ENCODE results near the gene HEXD. TPM values are rescaled to one million over a fixed set of nuclear protein-coding genes. Genes with fewer than 3 reads are reported as not detected.

HEXD gene
- total RNA-seq, 1 experiment from 2014 or later = 21.7 TPM

DNA sequence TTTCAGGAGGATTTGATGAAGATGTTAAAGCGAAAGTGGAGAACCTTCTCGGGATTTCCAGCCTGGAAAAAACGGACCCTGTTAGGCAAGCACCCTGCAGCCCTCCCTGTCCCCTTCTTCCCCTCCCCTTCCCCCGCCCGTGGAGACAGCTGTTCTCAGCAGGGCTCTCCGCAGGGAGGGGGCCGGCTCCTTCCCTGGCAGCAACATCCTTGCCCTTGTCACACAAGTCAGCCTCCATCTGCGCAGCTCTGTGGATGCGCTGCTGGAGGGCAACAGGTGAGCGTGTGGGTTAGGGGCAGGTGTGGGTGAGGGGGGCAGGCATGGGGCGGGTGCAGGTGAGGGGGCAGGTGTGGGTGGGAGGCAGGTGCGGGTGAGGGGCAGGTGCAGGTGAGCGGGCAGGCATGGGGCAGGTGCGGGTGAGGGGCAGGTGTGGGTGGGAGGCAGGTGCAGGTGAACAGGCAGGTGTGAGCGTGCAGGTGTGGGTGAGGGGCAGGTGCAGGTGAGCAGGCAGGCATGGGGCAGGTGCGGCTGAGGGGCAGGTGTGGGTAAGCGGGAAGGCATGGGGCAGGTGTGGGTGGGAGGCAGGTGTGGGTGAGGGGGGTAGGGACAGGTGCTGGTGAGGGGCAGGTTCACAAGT, 23.0 kb downstream of the HEXD start:
- Histone ChIP-seq H3K36me3 (ENCODE audit: insufficient read depth, low read length) (peaks cover 8% of the 10 kb centered on the region), H3K79me2 (ENCODE audit: low read length) (no peaks in the 10 kb centered on the region)

DNA sequence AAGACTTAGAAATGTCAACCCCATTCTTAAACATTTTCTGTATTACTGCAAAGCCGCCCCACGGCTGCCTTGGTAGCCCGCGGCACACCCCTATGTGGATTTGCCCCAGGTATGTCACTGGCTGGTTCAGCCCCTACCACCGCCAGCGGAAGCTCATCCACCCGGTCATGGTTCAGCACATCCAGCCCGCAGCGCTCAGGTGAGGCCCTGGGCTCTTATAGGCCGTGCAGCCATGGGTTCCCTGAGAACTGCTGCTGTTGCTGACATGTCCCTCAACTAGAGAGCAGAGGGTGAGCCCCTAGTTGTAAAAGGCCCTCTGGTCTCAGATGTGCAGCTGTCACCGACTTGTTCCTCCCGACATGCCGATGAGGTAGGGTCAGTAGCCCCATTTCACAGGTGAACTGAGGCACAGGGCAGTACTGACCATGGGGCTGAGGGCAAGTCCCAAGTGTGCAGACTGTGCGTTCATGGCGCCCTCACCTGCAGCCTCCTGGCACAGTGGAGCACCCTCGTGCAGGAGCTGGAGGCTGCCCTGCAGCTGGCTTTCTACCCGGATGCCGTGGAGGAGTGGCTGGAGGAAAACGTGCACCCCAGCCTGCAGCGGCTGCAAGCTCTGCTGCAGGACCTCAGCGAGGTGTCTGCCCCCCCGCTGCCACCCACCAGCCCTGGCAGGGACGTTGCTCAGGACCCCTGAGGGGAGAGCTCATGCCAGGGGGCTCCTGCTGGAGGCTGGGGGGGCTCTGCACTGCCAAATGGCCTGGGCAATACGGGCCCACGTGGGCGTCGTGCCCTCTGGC, 23.7 kb downstream of the HEXD start:
- Histone ChIP-seq H3K27ac (ENCODE audit: low read length) (no peak overlapping the region), H3K4me2 (ENCODE audit: low read depth, low read length, poor library complexity, severe bottlenecking) (no peak overlapping the region)

More for the DNA sequence above, 23.0 kb downstream of the HEXD start:
- DNase-seq = peak; percentile 47
- H3K9ac ChIP-seq (ENCODE audit: low read length) = no peak overlapping the region
- peaks cover 6% of the 10 kb centered on the region for H3K4me1 ChIP-seq (ENCODE audit: low read length)
- H2AFZ ChIP-seq (ENCODE audit: low read length) = no peak overlapping the region
- no peaks in the 10 kb centered on the region for H3K9me3 ChIP-seq (ENCODE audit: low read length)
- no peaks in the 10 kb centered on the region for H3K27me3 ChIP-seq (ENCODE audit: low read length)
- peak overlapping the region; percentile 61 for H3K27ac ChIP-seq (ENCODE audit: low read length)
- H3K9me2 ChIP-seq (replicated peaks; ENCODE audit: insufficient read depth, low read length) = no peaks in the 10 kb centered on the region
- peaks cover 11% of the 10 kb centered on the region for H4K20me1 ChIP-seq (ENCODE audit: insufficient read depth, low read depth, low read length)
- H3K4me2 ChIP-seq (ENCODE audit: low read depth, low read length, poor library complexity, severe bottlenecking) = no peak overlapping the region
- H3K4me3 ChIP-seq (ENCODE audit: low read length) = no peak overlapping the region

DNA sequence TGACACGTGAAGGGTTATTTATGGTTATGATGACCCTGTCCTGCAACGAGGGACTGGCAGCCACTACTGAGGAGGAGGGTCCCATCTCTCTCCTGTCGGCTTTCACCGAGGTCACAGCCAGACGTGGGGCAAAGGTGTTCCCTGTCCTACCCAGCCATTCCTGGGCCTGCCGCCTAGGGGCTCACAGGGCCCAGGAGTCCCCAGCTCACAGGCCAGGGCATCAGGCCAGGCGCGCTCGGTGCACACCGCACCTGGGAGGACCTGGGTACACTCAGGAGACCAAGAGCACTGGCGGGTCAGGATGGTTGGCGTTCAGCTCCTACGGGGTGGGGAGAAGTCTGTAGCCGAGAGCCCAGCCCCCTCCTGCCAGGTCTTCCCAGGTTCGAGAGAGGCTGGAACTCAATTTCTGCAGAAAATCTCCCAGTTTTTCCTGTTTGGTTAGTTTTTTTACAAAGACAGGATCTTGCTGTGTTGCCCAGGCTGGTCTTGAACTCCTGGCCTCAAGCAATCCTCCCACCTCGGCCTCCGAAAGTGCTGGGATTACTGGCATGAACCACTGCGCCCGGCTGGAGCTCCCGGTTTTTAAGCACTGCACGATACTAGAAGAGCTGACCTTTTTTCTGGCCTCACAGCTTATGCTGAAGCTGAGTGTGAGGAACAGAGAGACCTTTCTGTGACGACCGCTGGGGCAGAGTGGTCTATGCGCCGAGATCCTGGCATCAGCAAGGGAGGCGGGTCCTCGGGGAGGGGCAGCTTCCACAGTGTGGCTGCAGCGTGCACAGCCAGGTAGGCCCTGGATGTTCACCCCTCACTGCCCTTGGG, 24.7 kb downstream of the HEXD start:
- Histone ChIP-seq H3K27ac (ENCODE audit: low read length) (no peak overlapping the region), H3K36me3 (ENCODE audit: insufficient read depth, low read length) (peaks cover 11% of the 10 kb centered on the region), H3K27me3 (ENCODE audit: low read length) (no peaks in the 10 kb centered on the region), H2AFZ (ENCODE audit: low read length) (no peak overlapping the region), H3K9me3 (ENCODE audit: low read length) (no peaks in the 10 kb centered on the region), H3K4me1 (ENCODE audit: low read length) (peaks cover 9% of the 10 kb centered on the region), H3K9me2 (replicated peaks; ENCODE audit: insufficient read depth, low read length) (no peaks in the 10 kb centered on the region), H3K79me2 (ENCODE audit: low read length) (peaks cover 5% of the 10 kb centered on the region), H3K9ac (ENCODE audit: low read length) (no peak overlapping the region), H3K4me3 (ENCODE audit: low read length) (no peak overlapping the region), H4K20me1 (ENCODE audit: insufficient read depth, low read depth, low read length) (peaks cover 14% of the 10 kb centered on the region), H3K4me2 (ENCODE audit: low read depth, low read length, poor library complexity, severe bottlenecking) (no peak overlapping the region)
- DNase-seq = no peak

More for the DNA sequence above, 23.7 kb downstream of the HEXD start:
- Histone ChIP-seq H4K20me1 (ENCODE audit: insufficient read depth, low read depth, low read length) (peaks cover 11% of the 10 kb centered on the region), H3K9me3 (ENCODE audit: low read length) (no peaks in the 10 kb centered on the region), H3K4me1 (ENCODE audit: low read length) (peaks cover 6% of the 10 kb centered on the region), H3K27me3 (ENCODE audit: low read length) (no peaks in the 10 kb centered on the region), H3K9ac (ENCODE audit: low read length) (no peak overlapping the region), H3K79me2 (ENCODE audit: low read length) (no peaks in the 10 kb centered on the region), H3K4me3 (ENCODE audit: low read length) (no peak overlapping the region), H2AFZ (ENCODE audit: low read length) (no peak overlapping the region), H3K36me3 (ENCODE audit: insufficient read depth, low read length) (peaks cover 8% of the 10 kb centered on the region), H3K9me2 (replicated peaks; ENCODE audit: insufficient read depth, low read length) (no peaks in the 10 kb centered on the region)
- peak; percentile 55 for DNase-seq

DNA sequence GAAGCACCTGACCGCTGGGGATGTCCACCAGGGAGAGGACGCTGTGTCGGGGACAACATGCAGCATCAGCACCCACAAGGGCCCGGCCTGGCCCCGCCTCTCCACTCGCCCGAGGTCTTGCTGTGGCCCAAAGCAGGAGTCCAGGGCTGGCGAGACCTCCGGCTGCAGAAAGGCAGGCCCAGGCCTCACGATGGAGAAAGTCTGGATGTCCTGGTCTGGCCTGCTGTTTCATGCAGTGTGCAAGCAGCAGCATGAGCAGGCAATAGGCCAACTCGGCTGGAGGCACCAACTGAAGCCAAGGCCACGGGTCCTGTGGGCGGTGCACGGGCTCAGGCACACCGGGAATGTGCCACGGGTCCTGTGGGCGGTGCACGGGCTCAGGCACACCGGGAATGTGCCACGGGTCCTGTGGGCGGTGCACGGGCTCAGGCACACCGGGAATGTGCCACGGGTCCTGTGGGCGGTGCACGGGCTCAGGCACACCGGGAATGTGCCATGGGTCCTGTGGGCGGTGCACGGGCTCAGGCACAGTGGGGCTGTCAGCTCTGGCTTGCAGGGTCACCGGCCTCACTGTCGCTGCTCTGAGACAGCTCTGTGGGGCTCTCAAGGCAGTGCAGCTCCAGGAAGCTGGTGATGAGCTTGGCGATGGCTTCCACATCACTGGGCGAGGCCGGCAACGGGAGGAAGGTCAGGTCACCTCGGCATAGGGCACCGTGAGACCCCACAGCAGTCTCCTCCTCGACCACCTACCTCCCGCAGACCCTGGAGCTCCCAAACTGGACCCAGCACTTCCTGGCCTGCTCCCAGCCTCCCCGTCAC, 25.5 kb downstream of the HEXD start:
- H3K4me1 ChIP-seq (ENCODE audit: low read length) = peaks cover 11% of the 10 kb centered on the region
- no peak overlapping the region for H2AFZ ChIP-seq (ENCODE audit: low read length)
- H3K9me3 ChIP-seq (ENCODE audit: low read length) = no peaks in the 10 kb centered on the region
- peaks cover 18% of the 10 kb centered on the region for H4K20me1 ChIP-seq (ENCODE audit: insufficient read depth, low read depth, low read length)
- H3K27me3 ChIP-seq (ENCODE audit: low read length) = no peaks in the 10 kb centered on the region
- peaks cover 9% of the 10 kb centered on the region for H3K79me2 ChIP-seq (ENCODE audit: low read length)
- DNase-seq = no peak
- no peak overlapping the region for H3K27ac ChIP-seq (ENCODE audit: low read length)
- H3K4me3 ChIP-seq (ENCODE audit: low read length) = no peak overlapping the region
- H3K9ac ChIP-seq (ENCODE audit: low read length) = no peak overlapping the region
- H3K9me2 ChIP-seq (replicated peaks; ENCODE audit: insufficient read depth, low read length) = no peaks in the 10 kb centered on the region
- H3K4me2 ChIP-seq (ENCODE audit: low read depth, low read length, poor library complexity, severe bottlenecking) = no peak overlapping the region
- peaks cover 14% of the 10 kb centered on the region for H3K36me3 ChIP-seq (ENCODE audit: insufficient read depth, low read length)

DNA sequence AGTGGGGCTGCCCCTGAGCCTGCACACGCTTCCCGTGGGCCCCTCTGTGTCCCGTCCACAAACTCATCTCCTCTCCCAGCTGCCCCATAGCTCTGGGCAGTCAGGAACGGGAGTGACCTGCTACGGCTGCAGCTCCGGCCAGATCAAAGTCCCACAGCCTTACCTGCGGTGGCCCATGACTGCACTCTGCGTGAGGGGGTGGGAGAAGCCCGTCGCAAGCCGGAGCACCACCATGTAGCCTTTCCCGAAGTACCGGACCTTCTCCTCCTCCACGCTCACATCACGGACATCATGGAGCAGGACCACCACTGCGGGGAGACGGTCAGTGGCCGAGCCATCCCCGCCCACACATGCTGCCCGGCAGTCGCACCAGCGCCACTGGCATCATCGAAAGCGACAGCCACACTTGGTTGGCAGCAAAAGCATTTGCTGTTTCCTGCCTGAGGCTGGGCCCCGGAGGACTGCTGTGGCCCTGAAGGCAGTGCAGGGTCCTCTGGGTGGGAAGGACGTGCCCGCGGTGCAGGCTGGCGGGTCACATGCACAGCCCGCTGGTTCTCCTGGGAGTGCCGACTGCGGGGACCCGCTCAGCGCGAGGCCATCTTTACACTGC, 26.2 kb downstream of the HEXD start:
- Histone ChIP-seq H3K4me3 (ENCODE audit: low read length) (no peak overlapping the region), H3K9ac (ENCODE audit: low read length) (no peak overlapping the region), H3K4me2 (ENCODE audit: low read depth, low read length, poor library complexity, severe bottlenecking) (no peak overlapping the region), H4K20me1 (ENCODE audit: insufficient read depth, low read depth, low read length) (peaks cover 23% of the 10 kb centered on the region), H3K79me2 (ENCODE audit: low read length) (peaks cover 15% of the 10 kb centered on the region), H3K27ac (ENCODE audit: low read length) (no peak overlapping the region), H3K9me3 (ENCODE audit: low read length) (no peaks in the 10 kb centered on the region), H3K36me3 (ENCODE audit: insufficient read depth, low read length) (peaks cover 14% of the 10 kb centered on the region), H3K4me1 (ENCODE audit: low read length) (peaks cover 19% of the 10 kb centered on the region), H2AFZ (ENCODE audit: low read length) (no peak overlapping the region), H3K9me2 (replicated peaks; ENCODE audit: insufficient read depth, low read length) (no peaks in the 10 kb centered on the region), H3K27me3 (ENCODE audit: low read length) (no peaks in the 10 kb centered on the region)
- no peak for DNase-seq

DNA sequence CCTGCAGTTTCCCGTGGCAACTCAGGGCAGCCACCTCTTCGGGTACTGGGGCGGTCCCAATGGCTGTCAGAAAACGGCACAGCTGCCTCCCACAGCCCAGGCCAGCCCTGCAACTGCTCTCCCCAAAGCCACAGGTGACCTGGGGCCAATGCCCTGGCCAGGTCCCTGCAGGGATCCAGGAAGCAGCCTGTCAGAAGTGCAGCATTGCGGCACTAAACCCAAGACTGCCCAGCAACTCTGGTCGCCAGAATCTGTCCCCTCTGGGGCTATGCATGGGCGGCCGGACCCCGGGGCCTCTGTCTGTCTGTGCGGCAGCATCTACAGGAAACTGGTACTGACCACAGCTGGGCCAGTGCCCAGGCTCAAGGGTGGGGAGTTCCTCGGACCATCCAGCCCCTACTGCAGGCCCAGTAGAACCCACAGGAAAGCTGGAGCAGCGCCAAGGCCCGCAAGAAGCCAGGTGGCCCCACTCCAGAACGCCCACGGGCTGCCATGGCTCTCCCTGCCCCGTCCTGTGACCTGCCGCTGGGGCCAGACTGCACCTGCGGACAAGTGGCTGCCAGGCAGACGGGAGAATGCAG, 26.9 kb downstream of the HEXD start:
- peaks cover 14% of the 10 kb centered on the region for H3K36me3 ChIP-seq (ENCODE audit: insufficient read depth, low read length)

DNA sequence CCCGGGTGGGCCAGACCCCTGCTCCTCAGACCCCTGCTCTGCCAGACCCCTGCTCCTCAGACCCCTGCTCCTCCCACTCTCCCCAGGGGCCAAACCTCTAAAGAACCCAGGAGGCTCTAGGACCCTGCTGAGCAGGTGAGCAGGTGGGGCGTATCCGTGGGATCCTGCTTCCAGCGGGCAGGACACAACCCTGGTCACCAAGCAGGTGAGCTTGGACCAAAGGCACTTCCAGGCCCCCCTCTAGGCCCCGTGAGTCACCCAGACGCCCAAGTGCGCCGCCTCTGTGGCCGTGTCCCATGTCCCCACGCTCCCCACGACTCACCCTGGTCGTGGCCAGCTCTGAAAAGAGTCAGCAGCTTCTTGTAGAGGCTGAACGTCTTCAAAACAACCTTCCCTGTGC, 27.4 kb downstream of the HEXD start:
- Histone ChIP-seq H3K4me2 (ENCODE audit: low read depth, low read length, poor library complexity, severe bottlenecking) (no peak overlapping the region), H2AFZ (ENCODE audit: low read length) (no peak overlapping the region), H4K20me1 (ENCODE audit: insufficient read depth, low read depth, low read length) (peaks cover 23% of the 10 kb centered on the region), H3K79me2 (ENCODE audit: low read length) (peaks cover 24% of the 10 kb centered on the region), H3K36me3 (ENCODE audit: insufficient read depth, low read length) (peaks cover 14% of the 10 kb centered on the region), H3K4me3 (ENCODE audit: low read length) (no peak overlapping the region), H3K9me3 (ENCODE audit: low read length) (no peaks in the 10 kb centered on the region), H3K4me1 (ENCODE audit: low read length) (peaks cover 22% of the 10 kb centered on the region), H3K9me2 (replicated peaks; ENCODE audit: insufficient read depth, low read length) (no peaks in the 10 kb centered on the region), H3K9ac (ENCODE audit: low read length) (no peak overlapping the region), H3K27me3 (ENCODE audit: low read length) (no peaks in the 10 kb centered on the region), H3K27ac (ENCODE audit: low read length) (no peak overlapping the region)
- DNase-seq = no peak

More for the DNA sequence above, 26.9 kb downstream of the HEXD start:
- no peaks in the 10 kb centered on the region for H3K9me2 ChIP-seq (replicated peaks; ENCODE audit: insufficient read depth, low read length)
- H3K79me2 ChIP-seq (ENCODE audit: low read length) = peaks cover 20% of the 10 kb centered on the region
- H3K9ac ChIP-seq (ENCODE audit: low read length) = no peak overlapping the region
- no peak overlapping the region for H2AFZ ChIP-seq (ENCODE audit: low read length)
- H3K4me3 ChIP-seq (ENCODE audit: low read length) = no peak overlapping the region
- no peaks in the 10 kb centered on the region for H3K9me3 ChIP-seq (ENCODE audit: low read length)
- H3K27me3 ChIP-seq (ENCODE audit: low read length) = no peaks in the 10 kb centered on the region
- no peak overlapping the region for H3K4me2 ChIP-seq (ENCODE audit: low read depth, low read length, poor library complexity, severe bottlenecking)
- H3K4me1 ChIP-seq (ENCODE audit: low read length) = peaks cover 24% of the 10 kb centered on the region
- peaks cover 23% of the 10 kb centered on the region for H4K20me1 ChIP-seq (ENCODE audit: insufficient read depth, low read depth, low read length)
- H3K27ac ChIP-seq (ENCODE audit: low read length) = no peak overlapping the region
- DNase-seq = no peak

Data from Karpas-422 (cell line).